B cell (primary cell): ENCODE results near the gene BHLHA9. TPM values are rescaled to one million over a fixed set of nuclear protein-coding genes. Genes with fewer than 3 reads are reported as not detected.
A peak's percentile ranks its signal among the peaks of the same experiment; 100 is the strongest.

Experiments used
- ATAC-seq: fragments of 200-7000 bp; cut with Tn5 transposase; one replicate; pipeline ENCODE4 v1.10.0; 2021; ENCODE audit warnings: low read depth, mild to moderate bottlenecking, moderate number of reproducible peaks, moderate library complexity
- CTCF ChIA-PET: fragments of 350-600 bp; sonication (Branson Sonifier 250); formaldehyde crosslinking; loops from one replicate; lab custom pipeline; 2021; ENCODE audit warnings: antibody characterized with exemption, inconsistent platforms; lab: Charles Lee
- POLR2A ChIA-PET: fragments of 350-600 bp; sonication (Branson Sonifier 250); formaldehyde crosslinking; loops from one replicate; lab custom pipeline; 2021; ENCODE audit warnings: antibody characterized with exemption; lab: Charles Lee
- DNase-seq: peaks from one replicate; pipeline ENCODE4 v3.0.0; 2013
- H2AFZ ChIP-seq: 2 replicates; pipeline ENCODE4 v1.6.1; 2012; ENCODE audit warnings: mild to moderate bottlenecking, low read depth, low read length; ENCODE audit not compliant: insufficient read depth, poor library complexity, severe bottlenecking
- H3K27ac ChIP-seq, 2 donors: 1 replicate in 1 of 2; 2 replicates in 1 of 2; pipeline ENCODE4 v1.5.1; 2012 to 2013; ENCODE audit warnings: low read length in 2 of 2, mild to moderate bottlenecking in 2 of 2, moderate library complexity in 1 of 2
- H3K27me3 ChIP-seq, 4 experiments: fragments of 200-600 bp in 1 of 4; sonication (generic) in 1 of 4; replicated peaks in 1 of 4; 1 replicate in 2 of 4; 2 replicates in 2 of 4; pipeline versions ENCODE4 v1.6.1 to v1.7.0; 2013 to 2016; ENCODE audit warnings: low read length in 3 of 4, mild to moderate bottlenecking in 2 of 4, mixed read lengths in 1 of 4, moderate library complexity in 1 of 4; ENCODE audit not compliant: insufficient read depth in 4 of 4, control insufficient read depth in 3 of 4; ENCODE audit errors: control extremely low read depth in 1 of 4
- H3K36me3 ChIP-seq, 2 experiments: replicated peaks in 1 of 2; 1 replicate in 1 of 2; 2 replicates in 1 of 2; pipeline versions ENCODE4 v1.6.1 to v1.7.1; 2013; ENCODE audit warnings: low read length in 1 of 2; ENCODE audit not compliant: insufficient read depth in 2 of 2, control insufficient read depth in 1 of 2; ENCODE audit errors: control extremely low read depth in 1 of 2, extremely low read depth in 1 of 2
- H3K4me1 ChIP-seq, 2 donors: fragments of 200-600 bp in 1 of 2; sonication (generic) in 1 of 2; 1 replicate in 1 of 2; 2 replicates in 1 of 2; pipeline versions ENCODE4 v1.5.1 to v1.6.1; 2013 to 2017; ENCODE audit warnings: low read length in 2 of 2; ENCODE audit not compliant: control insufficient read depth in 2 of 2, insufficient read depth in 2 of 2
- H3K4me2 ChIP-seq: replicated peaks from 2 replicates; pipeline ENCODE3; 2012; ENCODE audit warnings: mild to moderate bottlenecking, low read depth, low read length; ENCODE audit not compliant: poor library complexity, severe bottlenecking
- H3K4me3 ChIP-seq, 5 experiments: fragments of 200-600 bp in 1 of 5; sonication (generic) in 1 of 5; 1 replicate in 3 of 5; 2 replicates in 2 of 5; pipeline versions ENCODE4 v1.5.1 to v1.7.0; 2011 to 2016; ENCODE audit warnings: low read length in 4 of 5, mild to moderate bottlenecking in 4 of 5, low read depth in 2 of 5, control low read depth in 1 of 5, moderate library complexity in 1 of 5; ENCODE audit not compliant: insufficient read depth in 1 of 5; ENCODE audit errors: control extremely low read depth in 1 of 5, extremely low read depth in 1 of 5
- H3K79me2 ChIP-seq: fragments of 200-600 bp; sonication (generic); one replicate; pipeline ENCODE4 v1.6.0; 2016; ENCODE audit warnings: low read length; ENCODE audit not compliant: control insufficient read depth, insufficient read depth
- H3K9ac ChIP-seq: fragments of 200-600 bp; sonication (generic); 2 replicates; pipeline ENCODE4 v1.6.1; 2017; ENCODE audit warnings: mild to moderate bottlenecking, low read length, moderate library complexity
- H3K9me3 ChIP-seq, 3 donors: one replicate each; pipeline versions ENCODE4 v1.6.1 to v1.7.1; 2013; ENCODE audit warnings: low read length in 2 of 3; ENCODE audit not compliant: control insufficient read depth in 2 of 3, insufficient read depth in 1 of 3; ENCODE audit errors: control extremely low read depth in 1 of 3
- H4K20me1 ChIP-seq: 2 replicates; pipeline ENCODE4 v1.6.0; 2012; ENCODE audit warnings: mild to moderate bottlenecking, low read length; ENCODE audit not compliant: insufficient read depth, control insufficient read depth, poor library complexity, severe bottlenecking
- H3K27ac Mint-ChIP-seq: one replicate; pipeline ENCODE4 v1.8.0; 2021; ENCODE audit warnings: mixed read lengths
- H3K27me3 Mint-ChIP-seq: one replicate; pipeline ENCODE4 v1.8.0; 2021; ENCODE audit warnings: mixed read lengths
- H3K4me1 Mint-ChIP-seq: one replicate; pipeline ENCODE4 v1.8.0; 2021; ENCODE audit warnings: mixed read lengths
- H3K4me3 Mint-ChIP-seq: one replicate; pipeline ENCODE4 v1.8.0; 2021; ENCODE audit warnings: mixed read lengths
- H3K9me3 Mint-ChIP-seq: one replicate; pipeline ENCODE4 v1.8.0; 2022; ENCODE audit warnings: mixed read lengths; ENCODE audit not compliant: insufficient read depth
- CTCF ChIP-seq: fragments of 200-600 bp; IDR thresholded peaks from one replicate; pipeline ENCODE4 v1.8.0; 2022; ENCODE audit warnings: antibody characterized with exemption, mild to moderate bottlenecking
- EZH2 ChIP-seq: IDR thresholded peaks from 2 replicates; pipeline ENCODE4 v1.6.1; 2012; ENCODE audit warnings: borderline replicate concordance, low read depth, mild to moderate bottlenecking, moderate library complexity, low read length; ENCODE audit not compliant: insufficient read depth, poor library complexity, severe bottlenecking
- WGBS: methylation state at CpG from one replicate; pipeline ENCODE4 v1.1.5; 2013; ENCODE audit warnings: missing lambda C conversion rate; ENCODE audit not compliant: insufficient coverage; 5-methylcytosine and 5-hydroxymethylcytosine counted together
- intact Hi-C: fragments of 100-400 bp; cut with micrococcal nuclease; formaldehyde crosslinking; loops from one replicate; pipeline ENCODE4 v1.10.0; 2022
- polyA minus RNA-seq: library from RNA; depleted of rRNA, polyadenylated mRNA; stranded (reverse); fragments of >200 nt; gene quantifications from 2 replicates; pipeline ENCODE4 v1.2.3, GENCODE V29; 2012
- polyA plus RNA-seq: library from polyadenylated mRNA; depleted of rRNA; stranded (reverse); fragments of >200 nt; gene quantifications from 2 replicates; pipeline ENCODE4 v1.2.3, GENCODE V29; 2012
- total RNA-seq, 2 donors: library from RNA; stranded (reverse); fragments of 120-200 nt in 1 of 2; gene quantifications; 1 replicate in 1 of 2; 2 replicates in 1 of 2; pipeline versions ENCODE4 v1.2.3 to v1.2.4, GENCODE V29; 2013 to 2022

The BHLHA9 gene
- total RNA-seq (not detected in 2 replicates), polyA plus RNA-seq (not detected in 2 replicates), polyA minus RNA-seq (not detected in 2 replicates)
- not detected for total RNA-seq (2013)

DNA sequence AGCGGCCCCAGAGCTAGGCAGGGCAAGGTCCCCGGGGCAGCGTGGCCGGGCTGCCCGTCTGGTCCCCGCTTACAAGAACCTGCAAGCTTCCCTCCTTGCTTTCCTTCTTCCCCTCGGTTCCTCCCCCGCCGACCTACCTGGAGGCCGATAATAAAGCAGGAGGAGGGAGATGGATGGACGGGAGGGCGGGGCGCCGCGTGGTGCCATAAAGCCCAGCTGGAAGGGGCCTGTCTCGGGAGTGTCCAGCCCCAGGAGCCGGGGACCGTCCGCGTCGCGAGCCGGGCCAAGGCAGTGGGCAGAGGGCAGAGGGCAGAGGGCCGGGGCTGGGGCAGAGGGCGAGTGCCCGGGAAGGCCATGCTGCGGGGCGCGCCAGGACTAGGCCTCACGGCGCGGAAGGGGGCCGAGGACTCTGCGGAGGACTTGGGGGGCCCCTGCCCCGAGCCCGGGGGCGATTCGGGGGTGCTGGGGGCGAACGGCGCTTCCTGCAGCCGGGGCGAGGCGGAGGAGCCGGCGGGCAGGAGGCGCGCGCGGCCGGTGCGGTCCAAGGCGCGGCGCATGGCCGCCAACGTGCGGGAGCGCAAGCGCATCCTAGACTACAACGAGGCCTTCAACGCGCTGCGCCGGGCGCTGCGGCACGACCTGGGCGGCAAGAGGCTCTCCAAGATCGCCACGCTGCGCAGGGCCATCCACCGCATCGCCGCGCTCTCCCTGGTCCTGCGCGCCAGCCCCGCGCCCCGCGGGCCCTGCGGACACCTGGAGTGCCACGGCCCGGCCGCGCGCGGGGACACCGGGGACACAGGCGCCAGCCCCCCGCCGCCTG is at the start of gene BHLHA9:
TSS of gene BHLHA9 (plus strand) at position 235 of the 820 bp plus-strand sequence. CDS start at position 355, 120 bp downstream.
- peak; percentile 37 for DNase-seq
- peaks cover 16 to 17% of the 10 kb centered on the region in 2 donors for H3K4me1 ChIP-seq
- H3K79me2 ChIP-seq = no peaks in the 10 kb centered on the region
- Mint-ChIP-seq H3K9me3 (no peaks in the 10 kb centered on the region), H3K27ac (no peak within 1 kb of the TSS), H3K4me1 (peaks cover 22% of the 10 kb centered on the region), H3K27me3 (peaks cover 15% of the 10 kb centered on the region), H3K4me3 (peak within 1 kb of the TSS; percentile 91)
- POLR2A ChIA-PET = interaction anchor here (1.9 kb wide), 1 partner anchor 92 kb away, joined by 4 read pairs; no protein-coding TSS in a partner anchor
- no peak within 1 kb of the TSS for H3K4me3 ChIP-seq
- WGBS = 10% methylated on average over 83 of the region's 93 CpGs
- no peaks in the 10 kb centered on the region for H4K20me1 ChIP-seq
- intact Hi-C loops = no loop called here
- peaks cover 0 to 22% (median 5%) of the 10 kb centered on the region in 4 experiments for H3K27me3 ChIP-seq
- no peak for TF ChIP-seq CTCF
- no peak for TF ChIP-seq EZH2
- CTCF ChIA-PET = interaction anchor here (0.6 to 1.5 kb wide), 2 partner anchors 11 to 13 kb away, joined by 3 to 4 read pairs; no protein-coding TSS in a partner anchor
- H2AFZ ChIP-seq = no peak within 1 kb of the TSS
- no peak within 1 kb of the TSS for H3K9ac ChIP-seq
- no peaks in the 10 kb centered on the region for H3K36me3 ChIP-seq
- no peak within 1 kb of the TSS for H3K27ac ChIP-seq
- peaks cover 0 to 3% (median 0%) of the 10 kb centered on the region in 3 donors for H3K9me3 ChIP-seq
- peak within 1 kb of the TSS; percentile 28 for H3K4me2 ChIP-seq
- no peak for ATAC-seq

DNA sequence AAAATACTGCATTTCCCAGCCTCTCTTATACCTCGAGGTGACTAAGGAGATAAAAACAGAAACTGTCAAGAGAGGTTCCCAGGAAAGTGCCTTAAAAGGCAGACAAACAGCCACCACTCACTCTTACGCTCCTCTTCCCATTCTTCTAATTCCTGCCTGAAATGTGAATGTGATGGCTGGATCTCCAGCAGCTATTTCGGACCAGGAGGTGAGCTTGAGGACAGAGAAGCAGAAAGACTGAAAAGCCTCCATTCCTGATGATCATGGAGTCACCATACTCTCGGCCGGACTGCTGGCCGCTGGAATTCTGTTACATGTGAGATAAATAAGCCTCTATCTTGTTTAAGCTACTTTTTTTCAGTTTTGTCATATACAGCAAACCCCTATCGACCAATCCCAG is 49.0 kb upstream of the BHLHA9 start:
- H3K4me3 Mint-ChIP-seq = no peak overlapping the region
- Histone ChIP-seq H3K4me2 (no peak overlapping the region), H3K4me3 (no peak overlapping the region), H3K9me3 (peaks cover 0 to 5% (median 0%) of the 10 kb centered on the region in 3 donors), H3K4me1 (peaks cover 29% of the 10 kb centered on the region in 2 donors), H2AFZ (no peak overlapping the region), H3K36me3 (peaks cover 2 to 14% of the 10 kb centered on the region in 2 experiments), H4K20me1 (peaks cover 97% of the 10 kb centered on the region), H3K9ac (no peak overlapping the region), H3K79me2 (peaks cover 94% of the 10 kb centered on the region), H3K27ac (no peak overlapping the region), H3K27me3 (no peaks in the 10 kb centered on the region)
- H3K27me3 Mint-ChIP-seq = no peaks in the 10 kb centered on the region
- intact Hi-C loops = no loop called here
- ChIA-PET CTCF (interaction anchor here (0.6 to 1.7 kb wide), 3 partner anchors 34 to 499 kb away, joined by 3 to 5 read pairs (median 4); no protein-coding TSS in a partner anchor), POLR2A (no interaction called here)
- peaks cover 48% of the 10 kb centered on the region for H3K4me1 Mint-ChIP-seq
- TF ChIP-seq CTCF = no peak
- no peak for TF ChIP-seq EZH2
- H3K9me3 Mint-ChIP-seq = no peaks in the 10 kb centered on the region
- 100% methylated on average over 2 of the region's 7 CpGs for WGBS
- no peak for DNase-seq
- no peak for ATAC-seq
- H3K27ac Mint-ChIP-seq = no peak overlapping the region
